Colonic mucosa (tissue), 4 donors: ENCODE measurements around the gene GAGE12E. TPM values are rescaled to one million over a fixed set of nuclear protein-coding genes. Genes with fewer than 3 reads are reported as not detected.
"Not testable (repeated sequence)": the region's sequence is repeated elsewhere in the genome, so short reads cannot be mapped to it uniquely, and the experiment has no call there.

Experiments
- DNase-seq: peaks from one replicate; pipeline ENCODE4 v3.0.0-alpha.2; 2020
- H3K27ac ChIP-seq: fragments of 200-600 bp; one replicate; pipeline ENCODE4 v1.8.0; 2021
- H3K27me3 ChIP-seq: fragments of 200-600 bp; one replicate; pipeline ENCODE4 v1.8.0; 2021
- H3K36me3 ChIP-seq: fragments of 200-600 bp; one replicate; pipeline ENCODE4 v1.8.0; 2021
- H3K4me1 ChIP-seq: fragments of 200-600 bp; one replicate; pipeline ENCODE4 v1.8.0; 2021; ENCODE audit warnings: mild to moderate bottlenecking
- H3K4me3 ChIP-seq: fragments of 200-600 bp; one replicate; pipeline ENCODE4 v1.8.0; 2021
- H3K9ac ChIP-seq, 2 donors: one replicate each; pipeline ENCODE4 v1.7.0; 2013; ENCODE audit warnings: control low read depth in 2 of 2, low read depth in 2 of 2, low read length in 2 of 2
- H3K9me3 ChIP-seq: fragments of 200-600 bp; one replicate; pipeline ENCODE4 v1.8.0; 2021
- intact Hi-C: fragments of 100-400 bp; cut with DNase I; formaldehyde crosslinking; loops from one replicate; pipeline ENCODE4 v1.14.1; 2022
- total RNA-seq, 2 donors: library from RNA; stranded (reverse); fragmentation: NEBNext Ultra II Directional in 1 of 2; extraction: Animal tissue kit (Norgen Biotek cat#: 25700) in 1 of 2; gene quantifications; one replicate each; pipeline ENCODE4 v1.2.1, GENCODE V29; 2021
- donor health status: healthy.
- donor health status: DM: no; HTN: no; CAD: no.
- donor health status: DM: no; HTN: no; CAD: no.

The GAGE12E gene
- total RNA-seq = not detected

GRCh38 chrX:49550989-49551388, at the start of gene GAGE12E:
GAGE12E (plus strand) TSS chrX:49551289; CDS start chrX:49552444, 1,155 bp downstream.
- DNase-seq, intact Hi-C loops: not testable (repeated sequence)

GRCh38 chrX:49531877-49532276, 19.2 kb upstream of the GAGE12E start, which contains the start of gene GAGE12C:
GAGE12C (plus strand) TSS chrX:49532177; CDS start chrX:49533332, 1,155 bp downstream.
- H3K9me3 ChIP-seq, H3K4me1 ChIP-seq, H3K36me3 ChIP-seq, H3K27ac ChIP-seq, DNase-seq, intact Hi-C loops, H3K9ac ChIP-seq, H3K4me3 ChIP-seq, H3K27me3 ChIP-seq: not testable (repeated sequence)

More at GRCh38 chrX:49550989-49551388, at the start of gene GAGE12E:
- not testable (repeated sequence) for H3K4me3 ChIP-seq, H3K36me3 ChIP-seq, H3K27me3 ChIP-seq, H3K27ac ChIP-seq, H3K9ac ChIP-seq, H3K4me1 ChIP-seq, H3K9me3 ChIP-seq

GRCh38 chrX:49541433-49541832, 9.7 kb upstream of the GAGE12E start, which contains the start of gene GAGE12D:
GAGE12D (plus strand) TSS chrX:49541733; CDS start chrX:49542888, 1,155 bp downstream.
- H3K9me3 ChIP-seq, H3K27me3 ChIP-seq, H3K4me3 ChIP-seq, H3K9ac ChIP-seq, DNase-seq, intact Hi-C loops, H3K4me1 ChIP-seq, H3K36me3 ChIP-seq, H3K27ac ChIP-seq: not testable (repeated sequence)

GRCh38 chrX:49560542-49560941, 9.5 kb downstream of the GAGE12E start, which contains the start of gene GAGE12F:
GAGE12F (plus strand) TSS chrX:49560842; CDS start chrX:49561997, 1,155 bp downstream.
- H3K4me3 ChIP-seq, H3K36me3 ChIP-seq, intact Hi-C loops, H3K27ac ChIP-seq, DNase-seq, H3K27me3 ChIP-seq, H3K4me1 ChIP-seq, H3K9ac ChIP-seq, H3K9me3 ChIP-seq: not testable (repeated sequence)

GRCh38 chrX:49568728-49569127, 17.6 kb downstream of the GAGE12E start:
- H3K9ac ChIP-seq, H3K4me3 ChIP-seq, H3K36me3 ChIP-seq, H3K4me1 ChIP-seq, H3K27ac ChIP-seq, H3K9me3 ChIP-seq, H3K27me3 ChIP-seq, intact Hi-C loops: not testable (repeated sequence)
- peak; percentile 12 for DNase-seq

GRCh38 chrX:49569152-49569551, 18.1 kb downstream of the GAGE12E start:
- H3K4me1 ChIP-seq, H3K9me3 ChIP-seq, H3K9ac ChIP-seq, H3K27ac ChIP-seq, H3K4me3 ChIP-seq, H3K27me3 ChIP-seq, intact Hi-C loops, H3K36me3 ChIP-seq: not testable (repeated sequence)
- DNase-seq = peak; percentile 6

- H3K27me3 ChIP-seq, DNase-seq, H3K4me3 ChIP-seq, H3K27ac ChIP-seq, H3K9ac ChIP-seq, H3K4me1 ChIP-seq, intact Hi-C loops, H3K9me3 ChIP-seq, H3K36me3 ChIP-seq: not testable (repeated sequence)
These were observed 19.0 kb downstream of the GAGE12E start, which contains the start of gene GAGE12G for GRCh38 chrX:49570100-49570499. GAGE12G (plus strand) TSS chrX:49570400; CDS start chrX:49571555, 1,155 bp downstream.

- H3K4me1 ChIP-seq, H3K4me3 ChIP-seq, H3K36me3 ChIP-seq, H3K9me3 ChIP-seq, intact Hi-C loops, DNase-seq, H3K27me3 ChIP-seq, H3K9ac ChIP-seq, H3K27ac ChIP-seq: not testable (repeated sequence)
These were observed 28.6 kb downstream of the GAGE12E start, which contains the start of gene GAGE12H for GRCh38 chrX:49579649-49580048. GAGE12H (plus strand) TSS chrX:49579949; CDS start chrX:49581104, 1,155 bp downstream.

- H3K9ac ChIP-seq, intact Hi-C loops, H3K4me3 ChIP-seq, H3K27ac ChIP-seq, H3K9me3 ChIP-seq, DNase-seq, H3K27me3 ChIP-seq, H3K36me3 ChIP-seq, H3K4me1 ChIP-seq: not testable (repeated sequence)
These were observed 38.1 kb downstream of the GAGE12E start, which contains the start of gene GAGE2A for GRCh38 chrX:49589196-49589595. GAGE2A (plus strand) TSS chrX:49589496; CDS start chrX:49590651, 1,155 bp downstream.

GRCh38 chrX:49589769-49590478, 38.8 kb downstream of the GAGE12E start:
- intact Hi-C loops, H3K9ac ChIP-seq, H3K4me3 ChIP-seq, H3K27me3 ChIP-seq, H3K4me1 ChIP-seq, H3K36me3 ChIP-seq, H3K9me3 ChIP-seq, H3K27ac ChIP-seq: not testable (repeated sequence)
- peak; percentile 20 for DNase-seq

GRCh38 chrX:49590488-49590887, 39.4 kb downstream of the GAGE12E start:
- H3K27ac ChIP-seq, H3K4me3 ChIP-seq, H3K27me3 ChIP-seq, H3K9me3 ChIP-seq, DNase-seq, intact Hi-C loops, H3K9ac ChIP-seq, H3K4me1 ChIP-seq, H3K36me3 ChIP-seq: not testable (repeated sequence)

GRCh38 chrX:49598720-49599119, 47.6 kb downstream of the GAGE12E start, which contains the start of gene GAGE1:
GAGE1 (plus strand) TSS chrX:49599020; CDS start chrX:49600175, 1,155 bp downstream.
- H3K27ac ChIP-seq, DNase-seq, H3K4me1 ChIP-seq, H3K27me3 ChIP-seq, H3K4me3 ChIP-seq, intact Hi-C loops, H3K9me3 ChIP-seq, H3K36me3 ChIP-seq, H3K9ac ChIP-seq: not testable (repeated sequence)
